MM.1S (cell line): ENCODE results near the gene RALY.

Experiments
- DNase-seq: peaks from one replicate; pipeline ENCODE4 v3.0.0-alpha.2; 2015
- H2AFZ ChIP-seq: fragments of 300-600 bp; sonication (generic); 2 replicates; pipeline ENCODE4 v1.6.0; 2016; ENCODE audit warnings: antibody characterized with exemption, low read length
- H3F3A ChIP-seq: fragments of 300-600 bp; sonication (generic); 2 replicates; pipeline ENCODE4 v1.6.1; 2016; ENCODE audit warnings: mild to moderate bottlenecking, antibody characterized with exemption, low read length, moderate library complexity, mixed read lengths; ENCODE audit not compliant: insufficient read depth
- H3K27ac ChIP-seq: fragments of 300-600 bp; sonication (generic); 2 replicates; pipeline ENCODE4 v1.5.1; 2016; ENCODE audit warnings: mild to moderate bottlenecking, low read length
- H3K27me3 ChIP-seq: fragments of 300-600 bp; sonication (generic); replicated peaks from 2 replicates; pipeline ENCODE4 v1.6.0; 2016; ENCODE audit warnings: low read length; ENCODE audit not compliant: insufficient read depth
- H3K36me3 ChIP-seq: fragments of 300-600 bp; sonication (generic); replicated peaks from 2 replicates; pipeline ENCODE4 v1.6.1; 2016; ENCODE audit warnings: mild to moderate bottlenecking, low read length, mixed read lengths; ENCODE audit not compliant: insufficient read depth
- H3K4me1 ChIP-seq: fragments of 300-600 bp; sonication (generic); 2 replicates; pipeline ENCODE4 v1.6.1; 2016; ENCODE audit warnings: low read length, mixed read lengths
- H3K4me2 ChIP-seq: fragments of 300-600 bp; sonication (generic); 2 replicates; pipeline ENCODE4 v1.6.0; 2016; ENCODE audit warnings: low read depth, low read length
- H3K4me3 ChIP-seq: fragments of 300-600 bp; sonication (generic); 2 replicates; pipeline ENCODE4 v1.5.1; 2016; ENCODE audit warnings: low read length, mixed read lengths
- H3K79me2 ChIP-seq: fragments of 300-600 bp; sonication (generic); 2 replicates; pipeline ENCODE4 v1.6.1; 2016; ENCODE audit warnings: mixed run types, low read length, mixed read lengths
- H3K9ac ChIP-seq: fragments of 300-600 bp; sonication (generic); 2 replicates; pipeline ENCODE4 v1.6.1; 2016; ENCODE audit warnings: low read length, mixed read lengths
- H3K9me2 ChIP-seq: fragments of 300-600 bp; sonication (generic); replicated peaks from 2 replicates; pipeline ENCODE4 v1.6.1; 2016; ENCODE audit warnings: mild to moderate bottlenecking, low read length, mixed read lengths; ENCODE audit not compliant: insufficient read depth
- H3K9me3 ChIP-seq: fragments of 300-600 bp; sonication (generic); replicated peaks from 2 replicates; pipeline ENCODE4 v1.6.1; 2016; ENCODE audit warnings: mild to moderate bottlenecking, low read length, mixed read lengths; ENCODE audit not compliant: insufficient read depth
- H4K20me1 ChIP-seq: fragments of 300-600 bp; sonication (generic); 2 replicates; pipeline ENCODE4 v1.6.1; 2016; ENCODE audit warnings: mild to moderate bottlenecking, low read length, moderate library complexity, mixed read lengths; ENCODE audit not compliant: insufficient read depth
- EZH2 ChIP-seq: fragments of 300-600 bp; sonication (generic); optimal IDR thresholded peaks from 2 replicates; pipeline ENCODE3; 2017; ENCODE audit warnings: low read depth, mild to moderate bottlenecking, antibody characterized with exemption, low read length, mixed read lengths
- EZH2phosphoT487 ChIP-seq: fragments of 300-600 bp; sonication (generic); IDR thresholded peaks from 2 replicates; pipeline ENCODE4 v1.6.1; 2018; ENCODE audit warnings: antibody characterized with exemption, low read length
- TF ChIP-seq, protein P1 (sequence below): fragments of 300-600 bp; sonication (generic); IDR thresholded peaks from 2 replicates; pipeline ENCODE4 v1.5.1; 2016; ENCODE audit warnings: antibody characterized with exemption, low read length, mixed read lengths

The RALY gene

GRCh38 chr20:34072076-34072475, 78.4 kb downstream of the RALY start:
- no peak for TF ChIP-seq EZH2phosphoT487
- TF ChIP-seq EZH2, result no peak
- TF ChIP-seq, protein P1, sequence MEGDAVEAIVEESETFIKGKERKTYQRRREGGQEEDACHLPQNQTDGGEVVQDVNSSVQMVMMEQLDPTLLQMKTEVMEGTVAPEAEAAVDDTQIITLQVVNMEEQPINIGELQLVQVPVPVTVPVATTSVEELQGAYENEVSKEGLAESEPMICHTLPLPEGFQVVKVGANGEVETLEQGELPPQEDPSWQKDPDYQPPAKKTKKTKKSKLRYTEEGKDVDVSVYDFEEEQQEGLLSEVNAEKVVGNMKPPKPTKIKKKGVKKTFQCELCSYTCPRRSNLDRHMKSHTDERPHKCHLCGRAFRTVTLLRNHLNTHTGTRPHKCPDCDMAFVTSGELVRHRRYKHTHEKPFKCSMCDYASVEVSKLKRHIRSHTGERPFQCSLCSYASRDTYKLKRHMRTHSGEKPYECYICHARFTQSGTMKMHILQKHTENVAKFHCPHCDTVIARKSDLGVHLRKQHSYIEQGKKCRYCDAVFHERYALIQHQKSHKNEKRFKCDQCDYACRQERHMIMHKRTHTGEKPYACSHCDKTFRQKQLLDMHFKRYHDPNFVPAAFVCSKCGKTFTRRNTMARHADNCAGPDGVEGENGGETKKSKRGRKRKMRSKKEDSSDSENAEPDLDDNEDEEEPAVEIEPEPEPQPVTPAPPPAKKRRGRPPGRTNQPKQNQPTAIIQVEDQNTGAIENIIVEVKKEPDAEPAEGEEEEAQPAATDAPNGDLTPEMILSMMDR, result no peak
- no peaks in the 10 kb centered on the region for H3K9me3 ChIP-seq
- no peaks in the 10 kb centered on the region for H3K27me3 ChIP-seq
- H3K4me1 ChIP-seq, result peaks cover 19% of the 10 kb centered on the region
- no peak overlapping the region for H3K27ac ChIP-seq
- H3K9me2 ChIP-seq, result no peaks in the 10 kb centered on the region
- H3K4me3 ChIP-seq, result no peak overlapping the region
- H4K20me1 ChIP-seq, result peaks cover 13% of the 10 kb centered on the region
- H3K9ac ChIP-seq, result no peak overlapping the region
- H3K36me3 ChIP-seq, result peaks cover 18% of the 10 kb centered on the region
- H3K79me2 ChIP-seq, result peaks cover 100% of the 10 kb centered on the region
- H3F3A ChIP-seq, result peaks cover 18% of the 10 kb centered on the region; the same call in 1 of the 2 replicates
- no peak for DNase-seq
- H2AFZ ChIP-seq, result no peak overlapping the region
- no peak overlapping the region for H3K4me2 ChIP-seq

DNA sequence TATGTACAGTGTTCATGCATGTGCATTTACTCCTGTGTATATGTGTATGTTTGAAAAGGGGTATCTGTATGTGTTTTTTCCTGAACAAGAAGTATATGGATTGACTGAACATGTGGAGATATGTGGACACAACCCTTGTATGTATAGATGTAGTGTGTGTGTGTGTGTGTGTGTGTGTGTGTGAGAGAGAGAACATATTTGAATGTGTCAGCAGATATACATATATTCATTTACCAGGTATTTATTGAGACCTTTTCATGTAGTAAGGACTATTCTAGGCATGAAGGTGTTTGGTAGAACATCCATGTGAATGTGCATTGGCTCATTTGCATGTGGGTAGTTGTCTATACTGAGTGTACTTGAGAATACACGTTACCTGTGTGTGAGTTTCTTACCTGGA, 79.1 kb downstream of the RALY start:
- TF ChIP-seq EZH2phosphoT487 (no peak), EZH2 (no peak)
- TF ChIP-seq, protein P1, result no peak
- Histone ChIP-seq H3F3A (peaks cover 16% of the 10 kb centered on the region; the same call in 1 of the 2 replicates), H3K9ac (no peak overlapping the region), H3K9me3 (no peaks in the 10 kb centered on the region), H3K4me2 (no peak overlapping the region), H2AFZ (no peak overlapping the region), H3K36me3 (peaks cover 18% of the 10 kb centered on the region), H3K4me1 (peaks cover 19% of the 10 kb centered on the region), H4K20me1 (peaks cover 13% of the 10 kb centered on the region), H3K4me3 (no peak overlapping the region), H3K27ac (no peak overlapping the region), H3K9me2 (no peaks in the 10 kb centered on the region), H3K79me2 (peaks cover 100% of the 10 kb centered on the region), H3K27me3 (no peaks in the 10 kb centered on the region)
- no peak for DNase-seq

GRCh38 chr20:34074101-34074760, 80.5 kb downstream of the RALY start:
- H3F3A ChIP-seq, result 0 out of 2 replicates have a peak, but pooled peaks cover 3% of the 10 kb centered on the region
- no peak overlapping the region for H3K27ac ChIP-seq
- H3K79me2 ChIP-seq, result peaks cover 100% of the 10 kb centered on the region
- no peaks in the 10 kb centered on the region for H3K9me3 ChIP-seq
- peaks cover 7% of the 10 kb centered on the region; the same call in 1 of the 2 replicates for H4K20me1 ChIP-seq
- H3K9ac ChIP-seq, result no peak overlapping the region
- no peak overlapping the region for H2AFZ ChIP-seq
- peaks cover 18% of the 10 kb centered on the region for H3K36me3 ChIP-seq
- H3K9me2 ChIP-seq, result no peaks in the 10 kb centered on the region
- H3K27me3 ChIP-seq, result no peaks in the 10 kb centered on the region
- peaks cover 6% of the 10 kb centered on the region for H3K4me1 ChIP-seq
- H3K4me3 ChIP-seq, result no peak overlapping the region
- no peak overlapping the region for H3K4me2 ChIP-seq
- DNase-seq, result no peak
- TF ChIP-seq EZH2 (no peak), EZH2phosphoT487 (no peak)
- TF ChIP-seq, protein P1, result no peak
